D341Med (cell line): Measurements from ENCODE around the gene TPGS1.

ENCODE experiments used
- DNase-seq: peaks from one replicate; pipeline ENCODE4 v3.0.0; 2012; ENCODE audit warnings: low spot score

Gene TPGS1

DNA sequence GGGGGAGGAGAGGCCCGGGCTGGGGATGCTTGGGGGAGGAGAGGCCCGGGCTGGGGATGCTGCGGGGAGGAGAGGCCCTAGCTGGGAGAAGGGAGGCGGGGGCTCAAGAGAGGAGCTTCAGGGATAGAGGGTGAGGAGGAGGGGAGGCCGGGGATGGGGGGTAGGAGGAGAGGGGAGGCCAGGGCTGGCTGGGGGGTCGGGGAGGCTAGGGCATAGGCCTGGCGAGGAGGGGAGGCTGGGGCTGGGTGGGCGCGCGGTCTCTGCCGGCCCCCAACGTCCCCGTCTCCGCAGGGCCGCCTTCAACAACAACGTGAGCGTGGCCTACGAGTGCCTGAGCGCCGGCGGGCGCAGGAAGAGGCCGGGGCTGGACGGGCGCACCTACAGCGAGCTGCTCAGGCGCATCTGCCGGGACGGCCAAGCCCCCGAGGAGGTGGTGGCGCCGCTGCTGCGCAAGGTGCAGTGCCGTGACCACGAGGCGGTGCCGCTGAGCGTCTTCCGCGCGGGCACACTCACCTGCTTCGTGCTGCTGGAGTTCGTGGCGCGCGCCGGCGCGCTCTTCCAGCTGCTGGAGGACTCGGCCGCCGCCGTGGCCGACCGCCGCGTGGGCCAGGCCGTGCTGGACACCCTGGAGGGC lies 11.4 kb downstream of the TPGS1 start:
- DNase-seq: no peak

DNA sequence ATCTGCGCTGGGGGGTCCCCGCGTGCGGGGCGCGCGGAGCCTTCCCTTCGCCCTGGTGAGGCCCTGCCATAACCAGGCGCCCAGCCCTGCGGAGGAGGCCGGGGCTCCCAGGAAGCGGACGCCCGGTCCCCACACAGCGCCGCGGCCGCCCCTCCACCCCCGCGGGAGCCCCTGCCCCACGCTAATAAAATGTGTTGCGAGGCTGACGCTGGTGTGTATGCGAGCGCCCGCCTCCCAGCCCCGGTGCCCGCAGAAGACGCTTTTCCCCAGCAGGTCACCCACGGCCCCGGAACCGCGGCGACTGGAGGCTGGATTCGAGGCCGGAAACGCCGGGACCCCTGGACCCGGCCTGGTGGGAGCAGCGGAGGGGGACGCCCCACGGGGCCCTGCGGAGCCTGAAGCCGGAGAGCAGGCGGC lies 12.2 kb downstream of the TPGS1 start:
- DNase-seq: no peak

DNA sequence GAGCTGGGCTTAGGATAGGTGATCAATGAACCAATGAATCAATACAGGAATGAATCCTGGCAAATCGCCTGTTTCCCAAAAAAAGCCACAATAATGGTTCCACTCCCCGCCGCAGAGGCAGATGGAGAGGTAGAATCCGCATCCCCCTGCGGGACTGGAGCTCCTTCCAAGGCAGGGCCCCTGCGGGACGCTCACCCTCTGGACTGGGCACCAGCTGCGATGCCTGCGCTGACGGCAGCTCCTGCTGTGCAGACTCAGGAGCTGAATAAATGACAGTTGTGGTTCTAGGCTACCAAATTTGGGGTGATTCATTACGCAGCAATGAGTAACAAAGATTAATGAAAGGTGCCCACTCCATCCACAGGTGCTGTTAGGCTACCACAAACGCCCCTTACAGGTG lies 15.4 kb downstream of the TPGS1 start:
- no peak for DNase-seq

DNA sequence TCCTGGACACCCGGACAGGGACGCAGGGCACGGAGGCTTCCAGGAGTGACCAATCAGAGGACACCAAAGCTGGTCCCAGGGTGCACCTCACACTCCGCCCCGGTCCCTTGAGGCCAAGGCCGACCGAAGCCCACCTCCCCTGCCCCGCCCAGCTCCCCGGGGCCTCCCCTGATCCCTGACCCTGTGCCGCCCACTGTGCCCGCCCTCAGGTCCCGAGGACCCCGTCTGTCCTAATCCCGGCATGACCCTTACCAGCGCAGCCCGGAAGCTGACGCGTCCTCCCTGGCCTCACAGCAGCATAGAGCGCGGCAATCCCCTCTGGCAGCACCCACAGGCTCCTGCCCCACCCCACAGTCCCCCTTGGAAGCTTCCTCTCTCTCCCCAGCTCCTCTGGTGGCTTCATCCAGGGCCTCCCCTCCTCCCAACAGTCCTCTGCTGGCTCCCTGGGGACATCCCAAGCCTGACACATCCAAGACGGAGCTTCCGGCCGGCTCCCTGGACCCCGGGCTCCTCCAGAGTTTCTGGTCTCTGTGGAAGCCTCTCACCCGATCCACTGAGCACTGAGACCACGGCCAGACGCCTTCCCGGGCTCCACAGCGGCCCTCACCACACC lies 16.9 kb downstream of the TPGS1 start:
- peak; percentile 61 for DNase-seq

DNA sequence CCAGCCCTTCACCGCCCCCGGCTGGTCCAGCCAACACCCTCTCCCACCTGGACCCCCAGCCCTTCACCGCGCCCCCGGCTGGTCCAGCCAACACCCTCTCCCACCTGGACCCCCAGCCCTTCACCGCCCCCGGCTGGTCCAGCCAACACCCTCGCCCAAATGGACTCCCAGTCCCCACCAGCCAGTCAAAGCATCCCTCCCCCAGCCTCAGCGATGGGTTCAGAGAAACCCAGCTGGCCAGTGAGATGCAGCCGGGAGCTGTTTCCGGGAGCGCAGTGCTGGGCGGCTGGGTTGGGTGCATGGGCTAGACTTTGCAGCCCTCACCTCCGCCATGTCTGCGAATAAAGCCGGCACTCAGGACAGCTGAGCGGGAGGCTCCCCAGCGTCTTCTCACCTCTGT lies 17.7 kb downstream of the TPGS1 start:
- DNase-seq: no peak

DNA sequence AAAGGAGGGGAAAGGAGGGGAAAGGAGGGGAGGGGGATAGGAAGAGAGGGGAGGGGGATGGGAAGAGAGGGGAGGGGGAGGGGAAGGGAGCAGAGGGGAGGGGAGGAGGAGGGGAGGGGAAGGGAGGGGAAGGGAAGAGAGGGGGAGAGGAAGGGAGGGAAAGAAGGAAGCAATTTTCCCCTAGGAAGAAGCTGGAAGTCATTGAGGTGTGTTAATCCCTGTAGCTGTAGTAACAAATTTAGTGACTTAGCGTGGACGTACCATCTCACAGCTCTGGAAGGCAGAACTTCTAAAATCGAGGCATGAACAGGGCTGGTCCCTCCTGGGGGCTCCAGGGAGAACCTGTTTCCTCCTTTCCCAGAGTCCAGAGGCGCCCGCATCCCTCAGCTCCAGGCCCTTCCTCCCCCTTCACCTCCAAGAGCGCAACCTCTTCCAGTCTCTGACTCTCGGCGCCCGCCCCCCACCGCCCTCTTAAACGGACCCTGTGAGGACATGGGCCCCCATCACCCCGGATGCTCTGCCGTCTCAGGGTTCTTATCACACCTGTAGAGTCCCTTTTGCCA lies 18.6 kb downstream of the TPGS1 start:
- no peak for DNase-seq

DNA sequence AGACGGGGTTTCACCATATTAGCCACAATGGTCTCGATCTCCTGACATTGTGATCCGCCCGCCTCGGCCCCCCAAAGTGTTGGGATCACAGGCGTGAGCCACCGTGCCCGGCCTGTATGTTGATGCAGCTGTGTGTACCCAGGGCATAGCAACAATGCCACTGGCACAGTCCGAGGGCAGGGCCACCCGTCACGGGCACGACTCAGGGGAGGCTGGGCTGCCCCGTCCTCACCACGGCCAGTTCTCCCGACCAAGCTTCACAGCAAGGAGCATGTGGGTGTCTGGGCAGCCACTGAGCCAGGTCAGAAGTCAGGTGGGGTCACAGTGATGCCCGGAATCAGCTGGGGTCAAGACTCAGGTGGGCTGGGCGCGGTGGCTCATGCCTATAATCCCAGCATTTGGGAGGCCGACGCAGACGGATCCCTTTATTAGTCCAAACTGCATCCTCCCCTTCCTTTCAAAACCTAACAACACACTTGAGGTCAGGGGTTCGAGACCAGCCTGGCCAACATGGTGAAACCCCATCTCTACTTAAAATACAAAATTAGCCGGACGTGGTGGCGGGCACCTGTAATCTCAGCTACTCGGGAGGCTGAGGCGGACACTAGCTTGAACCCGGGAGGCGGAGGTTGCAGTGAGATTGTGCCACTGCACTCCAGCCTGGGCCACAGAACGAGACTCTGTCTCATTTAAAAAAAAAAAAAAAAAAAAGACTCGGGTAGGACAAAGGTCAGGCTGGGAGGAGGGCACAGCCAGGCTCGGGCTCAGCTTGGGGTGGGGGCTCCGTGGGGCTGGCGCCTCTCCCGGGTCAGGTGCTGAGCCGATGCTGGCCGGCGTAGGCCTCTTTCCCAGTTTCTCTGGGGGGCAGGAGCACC lies 23.1 kb downstream of the TPGS1 start:
- DNase-seq: no peak

DNA sequence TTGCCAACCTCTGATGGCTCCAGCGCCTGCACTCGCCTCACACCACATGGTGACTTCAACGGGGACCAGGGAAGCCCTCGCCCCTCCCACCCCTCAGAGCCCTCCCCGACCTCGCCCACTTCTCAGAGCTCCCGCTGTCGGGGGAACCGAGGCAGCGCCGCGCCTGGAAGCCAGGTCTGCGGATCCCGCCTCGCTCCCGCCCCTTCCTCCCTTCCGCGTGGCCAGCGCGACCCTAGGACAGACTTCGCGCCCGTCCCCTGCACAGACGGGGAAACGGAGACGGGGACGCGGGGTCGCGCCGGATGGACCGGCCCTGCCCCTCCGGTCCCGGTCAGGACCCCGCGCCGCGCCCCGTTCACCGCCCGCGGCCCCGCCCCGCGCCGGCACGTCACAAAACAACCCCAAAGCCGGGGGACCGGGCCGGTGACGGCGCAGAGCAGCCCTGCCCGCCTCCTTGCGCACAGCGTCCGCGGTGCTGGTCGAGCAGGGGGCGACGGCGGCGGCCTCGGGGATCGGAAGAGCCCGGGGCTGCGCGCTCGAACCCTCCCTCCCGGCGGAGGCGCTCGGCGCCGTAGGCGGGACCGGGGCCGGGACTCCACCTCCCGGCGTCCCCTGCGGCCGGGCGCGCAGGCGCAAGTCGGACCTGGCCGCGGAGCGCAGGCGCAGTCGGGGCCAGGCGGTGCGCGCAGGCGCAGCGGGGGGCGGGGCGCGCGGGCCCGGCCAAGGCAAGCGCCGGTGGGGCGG lies 23.9 kb downstream of the TPGS1 start:
- peak; percentile 100 for DNase-seq

DNA sequence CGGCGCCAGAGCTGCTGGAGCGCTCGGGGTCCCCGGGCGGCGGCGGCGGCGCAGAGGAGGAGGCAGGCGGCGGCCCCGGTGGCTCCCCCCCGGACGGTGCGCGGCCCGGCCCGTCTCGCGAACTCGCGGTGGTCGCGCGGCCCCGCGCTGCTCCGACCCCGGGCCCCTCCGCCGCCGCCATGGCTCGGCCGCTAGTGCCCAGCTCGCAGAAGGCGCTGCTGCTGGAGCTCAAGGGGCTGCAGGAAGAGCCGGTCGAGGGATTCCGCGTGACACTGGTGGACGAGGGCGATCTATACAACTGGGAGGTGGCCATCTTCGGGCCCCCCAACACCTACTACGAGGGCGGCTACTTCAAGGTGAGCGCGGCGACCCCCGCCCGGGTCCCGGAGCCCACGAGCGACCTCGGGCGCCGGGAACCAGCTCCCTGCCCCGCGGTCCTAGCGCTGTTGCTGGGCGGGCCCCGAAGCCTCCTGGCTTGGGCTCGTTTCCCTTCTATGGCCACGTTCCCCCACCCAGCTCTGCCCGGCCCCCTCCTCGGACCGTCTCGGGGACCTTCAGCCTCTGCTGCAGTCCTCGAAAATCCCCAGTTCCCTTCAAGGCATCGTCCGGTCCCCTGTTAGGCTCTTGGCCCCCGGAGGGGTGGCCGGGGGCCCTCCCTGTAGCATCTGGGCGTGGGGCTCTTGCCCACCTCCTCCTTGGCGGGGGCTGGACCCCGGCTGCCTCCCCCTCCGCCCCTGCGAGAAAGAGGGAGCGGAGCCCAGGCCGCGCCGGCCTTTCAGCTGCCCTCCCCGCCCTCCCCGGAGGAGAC lies 24.7 kb downstream of the TPGS1 start, which contains the start of gene CDC34:
Gene CDC34 (plus strand): TSS at position 8 of the 808 bp plus-strand sequence. CDS start 172 bp downstream, at position 180.
- DNase-seq: no peak

DNA sequence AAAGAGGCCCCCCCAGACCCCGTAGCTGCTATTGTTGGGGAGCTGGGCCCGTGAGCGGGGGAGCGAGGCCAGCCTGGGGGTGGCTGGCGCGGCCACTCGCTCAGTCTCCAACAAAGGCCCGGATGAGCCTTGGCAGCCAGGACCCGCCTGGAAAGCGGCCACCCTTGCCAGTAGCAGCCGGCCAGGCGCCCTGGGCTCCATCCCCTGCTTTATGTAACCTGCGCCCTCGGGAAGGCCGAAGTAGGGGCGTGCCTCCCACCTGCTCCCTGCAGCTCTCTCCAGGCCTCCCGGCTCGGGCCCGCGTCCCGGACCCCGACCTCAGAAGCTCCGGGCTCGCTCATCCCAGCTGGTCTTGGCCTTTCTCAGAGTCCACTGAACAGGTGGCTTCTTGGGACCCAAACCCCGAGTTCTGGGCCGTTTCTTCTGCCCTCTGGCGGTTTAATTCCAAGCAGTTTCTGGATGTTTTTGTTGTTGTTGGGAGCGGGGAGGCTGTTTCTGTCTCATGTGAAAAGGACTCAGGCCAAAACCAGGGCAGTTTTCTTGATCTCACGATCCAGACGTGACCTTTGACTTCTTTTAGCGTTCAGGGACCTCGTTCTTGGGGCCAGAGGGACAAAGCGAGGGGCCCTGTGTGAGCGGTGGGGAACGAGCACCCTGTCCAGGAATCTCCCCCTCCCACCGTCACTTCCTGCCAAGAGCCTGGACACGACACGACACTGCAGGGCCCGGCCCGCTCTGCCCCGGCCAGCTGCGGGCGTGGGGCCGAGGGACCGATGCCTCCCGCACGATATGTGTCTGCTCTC lies 25.5 kb downstream of the TPGS1 start:
- DNase-seq: peak; percentile 73

DNA sequence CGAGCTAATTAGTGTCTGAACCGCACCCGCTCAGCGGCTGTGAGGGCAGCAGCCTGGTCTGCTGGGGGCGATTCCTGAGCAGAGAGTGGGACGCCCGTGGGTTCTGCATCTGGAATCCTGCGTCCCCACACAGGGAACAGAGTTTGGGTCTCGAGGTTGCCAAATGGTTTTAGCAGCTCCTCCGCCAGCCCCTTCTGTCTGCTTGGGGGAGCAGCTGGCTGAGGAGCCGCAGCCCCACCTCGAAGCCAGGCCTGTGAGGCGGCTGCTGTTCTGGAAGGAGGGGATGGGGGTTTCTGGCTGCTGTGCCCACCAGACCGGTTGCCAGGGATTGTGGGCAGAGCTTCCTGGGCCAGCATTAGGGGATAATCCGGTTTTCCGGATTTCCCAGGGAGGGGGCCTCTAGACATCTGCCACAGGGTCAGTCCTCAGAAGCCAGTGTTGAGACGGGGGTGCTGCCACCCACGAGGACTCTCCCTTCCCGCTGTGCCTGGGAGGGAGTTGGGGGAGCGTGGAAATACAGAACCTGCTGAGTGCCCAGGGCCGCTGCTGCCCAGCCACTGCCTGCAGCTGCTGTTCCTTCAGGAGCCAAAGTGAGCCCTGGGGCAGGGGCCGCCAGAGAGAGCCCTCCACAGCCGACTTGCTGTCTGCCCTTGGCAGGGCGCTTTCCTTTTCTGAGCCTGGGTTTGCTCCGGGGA lies 26.2 kb downstream of the TPGS1 start:
- no peak for DNase-seq

DNA sequence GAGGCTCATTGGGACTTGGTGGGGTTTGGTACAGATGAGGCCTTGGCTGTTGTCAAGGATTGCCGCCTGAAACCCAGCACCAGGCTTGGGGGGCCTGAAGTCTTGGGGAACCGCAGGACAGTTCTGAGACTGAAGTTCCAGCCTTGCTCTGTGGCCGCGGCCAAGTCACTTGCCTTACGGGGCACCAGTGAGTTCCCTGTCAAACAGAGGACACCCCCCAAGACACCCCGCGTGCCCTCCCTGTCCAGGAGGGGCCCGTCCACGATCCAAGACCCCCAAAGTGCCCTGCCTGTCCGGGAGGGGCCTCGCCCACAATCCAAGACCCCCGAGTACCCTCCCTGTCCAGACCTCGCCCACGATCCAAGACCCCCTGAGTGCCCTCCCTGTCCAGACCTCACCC lies 26.8 kb downstream of the TPGS1 start:
- no peak for DNase-seq

DNA sequence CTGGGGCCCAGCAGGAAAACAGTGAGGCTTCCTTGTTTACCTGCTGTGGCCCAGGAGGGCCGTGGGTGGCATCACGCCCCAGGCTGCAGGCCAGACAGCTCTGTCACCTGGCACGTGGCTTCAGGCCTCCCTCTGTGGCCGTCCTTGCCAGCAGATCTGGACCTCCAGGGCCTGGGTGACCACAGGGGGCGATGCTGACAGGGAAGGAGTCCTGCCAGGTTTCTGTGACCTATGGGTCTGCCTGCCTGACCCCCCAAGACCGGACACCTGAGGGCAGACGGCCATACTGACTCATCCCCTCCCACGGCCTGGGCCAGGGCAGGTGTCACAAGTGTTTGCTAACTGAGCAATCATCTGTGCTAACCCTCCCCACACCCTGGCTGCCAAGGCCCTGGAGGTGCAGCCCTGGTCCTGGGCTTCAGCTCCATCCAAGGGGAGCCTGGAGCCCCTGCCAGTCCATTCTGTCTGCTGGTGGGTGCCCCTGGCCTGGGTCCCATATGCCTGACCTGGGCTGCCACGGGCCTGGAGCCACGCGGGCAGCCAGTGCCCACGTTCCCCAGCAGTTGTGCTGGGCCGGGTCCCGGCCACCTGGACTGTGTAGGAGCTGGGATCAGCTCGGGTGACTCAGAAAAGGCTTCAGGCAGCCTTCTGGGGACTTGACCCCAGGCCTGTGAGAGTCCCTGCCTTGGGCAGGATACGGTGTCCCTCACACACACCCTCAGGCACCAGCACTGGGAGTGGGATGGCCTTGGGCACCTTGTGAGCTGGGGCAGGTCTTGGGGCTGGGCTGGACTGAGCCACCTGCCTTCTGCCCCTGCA lies 27.9 kb downstream of the TPGS1 start:
- no peak for DNase-seq

DNA sequence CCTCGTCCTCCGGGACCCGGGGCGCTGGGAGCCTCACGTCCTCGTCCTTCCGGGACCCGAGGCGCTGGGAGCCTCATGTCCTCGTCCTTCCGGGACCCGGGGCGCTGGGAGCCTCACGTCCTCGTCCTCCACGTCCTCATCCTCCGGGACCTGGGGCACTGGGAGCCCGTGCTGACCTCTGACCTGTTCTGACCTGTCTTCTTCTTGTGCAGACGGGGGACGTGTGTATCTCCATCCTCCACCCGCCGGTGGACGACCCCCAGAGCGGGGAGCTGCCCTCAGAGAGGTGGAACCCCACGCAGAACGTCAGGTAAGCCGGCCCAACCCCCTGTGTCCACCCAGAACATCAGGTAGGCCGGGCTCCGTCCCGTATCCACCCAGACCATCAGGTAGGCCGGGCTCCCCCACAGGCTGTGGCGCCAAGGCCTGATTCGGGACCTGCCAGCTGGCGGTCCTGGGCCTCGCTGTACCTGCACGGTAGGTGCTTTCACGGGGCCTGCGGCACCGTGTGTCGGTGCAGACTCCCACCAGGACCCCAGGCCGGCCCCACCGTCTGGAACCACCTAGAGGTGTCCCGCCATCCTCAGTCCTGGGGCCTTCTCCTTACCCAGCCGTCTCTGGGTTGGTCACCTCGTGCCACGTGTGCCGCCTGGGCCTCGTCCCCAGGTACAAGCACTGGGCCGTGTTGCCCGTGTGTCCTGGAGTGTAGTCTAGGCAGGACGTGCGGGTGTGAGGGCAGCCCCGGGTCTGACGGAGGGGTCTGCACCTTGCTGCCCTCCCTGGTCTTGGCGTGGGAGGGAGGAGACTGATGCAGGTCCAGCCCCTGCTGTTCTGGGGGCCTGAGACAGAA lies 29.0 kb downstream of the TPGS1 start:
- no peak for DNase-seq

DNA sequence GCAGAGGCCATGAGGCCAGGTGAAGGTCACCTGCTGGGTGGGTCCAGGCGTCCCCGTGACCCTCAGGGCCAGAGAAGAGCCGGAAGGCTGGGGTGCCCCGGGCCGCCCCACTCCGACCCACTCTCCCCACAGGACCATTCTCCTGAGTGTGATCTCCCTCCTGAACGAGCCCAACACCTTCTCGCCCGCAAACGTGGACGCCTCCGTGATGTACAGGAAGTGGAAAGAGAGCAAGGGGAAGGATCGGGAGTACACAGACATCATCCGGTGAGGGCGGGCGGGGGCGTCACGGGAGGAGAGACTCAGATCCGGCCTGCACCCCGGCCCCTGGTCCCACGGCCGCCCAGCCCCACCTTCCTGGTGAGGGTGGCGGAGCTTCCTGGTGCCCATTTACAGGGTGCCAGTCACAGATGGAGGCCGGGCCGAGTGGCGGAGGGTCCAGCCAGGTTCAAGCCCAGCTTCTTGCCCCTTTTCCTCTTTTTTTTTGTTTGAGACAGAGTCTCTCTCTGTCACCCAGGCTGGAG lies 29.6 kb downstream of the TPGS1 start:
- DNase-seq: no peak

DNA sequence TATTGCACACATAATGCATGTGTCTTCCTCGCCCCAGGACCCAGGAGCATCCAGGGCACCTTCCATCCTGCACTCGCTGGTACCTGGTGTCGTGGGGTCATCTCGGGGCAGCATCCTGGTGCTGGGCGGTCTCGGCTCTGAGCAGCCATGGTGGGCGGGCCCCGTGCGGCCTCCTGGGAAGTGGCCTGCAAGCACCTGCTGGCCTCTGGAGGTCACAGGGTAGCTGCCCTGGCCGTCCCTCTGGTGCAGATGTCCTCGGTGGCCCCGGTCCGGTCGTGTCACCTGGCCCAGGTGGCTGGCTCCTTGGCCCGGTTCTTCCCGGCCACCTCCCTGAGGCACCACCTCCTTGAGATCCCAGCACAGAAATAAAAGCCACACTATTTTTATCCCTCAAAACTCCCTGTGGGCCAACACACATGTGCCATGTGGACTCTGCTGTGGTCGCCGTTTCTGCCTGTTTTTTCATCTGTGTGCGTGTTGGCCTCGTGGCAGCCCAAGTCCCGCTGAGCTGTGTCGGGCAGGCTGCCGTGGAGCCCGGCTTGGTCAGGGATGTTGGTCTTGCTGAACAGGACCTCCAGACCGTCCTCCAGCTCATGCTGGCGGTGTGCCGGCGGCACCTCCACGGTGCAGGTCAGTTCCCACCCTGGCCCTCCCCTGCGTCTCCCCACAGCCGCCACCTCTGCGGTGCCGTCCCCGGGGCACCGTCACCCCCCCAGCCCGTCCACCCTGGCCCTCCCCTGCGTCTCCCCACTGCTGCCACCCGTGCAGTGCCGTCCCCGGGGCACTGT lies 31.5 kb downstream of the TPGS1 start:
- no peak for DNase-seq
